Natural killer cell (primary cell): ENCODE data around the gene PLIN1. TPM values are rescaled to one million over a fixed set of nuclear protein-coding genes. Genes with fewer than 3 reads are reported as not detected.

Experiments used
- ATAC-seq, 3 donors: fragments of 150-1000 bp in 2 of 3; fragments of 200-7000 bp in 1 of 3; cut with Tn5 transposase; 1 replicate in 1 of 3; 2 replicates in 2 of 3; pipeline ENCODE4 v1.10.0; 2021; ENCODE audit warnings: mild to moderate bottlenecking in 2 of 3, moderate library complexity in 2 of 3
- DNase-seq, 2 donors: peaks; one replicate each; pipeline versions ENCODE4 v3.0.0 to v3.0.0-alpha.2; 2013 to 2021; ENCODE audit warnings: mixed read lengths in 1 of 2
- H3K27ac ChIP-seq: one replicate; pipeline ENCODE4 v1.5.1; 2013; ENCODE audit warnings: mild to moderate bottlenecking, low read length
- H3K27me3 ChIP-seq: one replicate; pipeline ENCODE4 v1.6.1; 2013; ENCODE audit warnings: low read length; ENCODE audit not compliant: control insufficient read depth, insufficient read depth
- H3K36me3 ChIP-seq: one replicate; pipeline ENCODE4 v1.6.1; 2013; ENCODE audit warnings: low read length; ENCODE audit not compliant: control insufficient read depth, insufficient read depth
- H3K4me1 ChIP-seq: one replicate; pipeline ENCODE4 v1.6.1; 2013; ENCODE audit warnings: low read length; ENCODE audit not compliant: control insufficient read depth, insufficient read depth
- H3K4me3 ChIP-seq: one replicate; pipeline ENCODE4 v1.5.1; 2013; ENCODE audit warnings: low read length
- H3K9me3 ChIP-seq: one replicate; pipeline ENCODE4 v1.6.1; 2013; ENCODE audit warnings: low read length; ENCODE audit not compliant: control insufficient read depth, insufficient read depth
- H3K27ac Mint-ChIP-seq, 2 donors: one replicate each; pipeline ENCODE4 v1.8.0; 2022; ENCODE audit warnings: mild to moderate bottlenecking in 2 of 2, mixed read lengths in 2 of 2, moderate library complexity in 1 of 2
- H3K27me3 Mint-ChIP-seq, 2 donors: one replicate each; pipeline ENCODE4 v1.8.0; 2022; ENCODE audit warnings: low read depth in 2 of 2, mixed read lengths in 2 of 2
- H3K36me3 Mint-ChIP-seq: one replicate; pipeline ENCODE4 v1.8.0; 2022; ENCODE audit warnings: mixed read lengths
- H3K4me1 Mint-ChIP-seq, 2 donors: one replicate each; pipeline ENCODE4 v1.8.0; 2022; ENCODE audit warnings: mixed read lengths in 2 of 2
- H3K4me3 Mint-ChIP-seq: one replicate; pipeline ENCODE4 v1.8.0; 2022; ENCODE audit warnings: mild to moderate bottlenecking, moderate library complexity, mixed read lengths
- H3K9me3 Mint-ChIP-seq, 2 donors: one replicate each; pipeline ENCODE4 v1.8.0; 2022; ENCODE audit warnings: mixed read lengths in 2 of 2
- CTCF ChIP-seq: fragments of 200-600 bp; IDR thresholded peaks from one replicate; pipeline ENCODE4 v1.8.0; 2022; ENCODE audit warnings: antibody characterized with exemption
- WGBS: methylation state at CpG from one replicate; pipeline ENCODE4 v1.1.7; 2013; ENCODE audit warnings: missing lambda C conversion rate; ENCODE audit not compliant: insufficient coverage; 5-methylcytosine and 5-hydroxymethylcytosine counted together
- intact Hi-C: fragments of 100-400 bp; cut with micrococcal nuclease; formaldehyde crosslinking; loops from one replicate; pipeline ENCODE4 v1.14.2; 2022
- total RNA-seq, 4 donors: library from RNA; stranded (reverse); fragments of 120-200 nt in 1 of 4; gene quantifications; one replicate each; pipeline versions ENCODE4 v1.2.3 to v1.2.4, GENCODE V29; 2013 to 2022

The PLIN1 gene
- total RNA-seq, 3 donors from 2014 or later (not counting 1 experiment from before 2014, with no cell fraction given), result 0.40 to 0.75 (median 0.66) TPM

- intact Hi-C loops, result no loop called here
- Histone ChIP-seq H3K4me3 (no peak overlapping the region), H3K27me3 (no peaks in the 10 kb centered on the region), H3K9me3 (no peaks in the 10 kb centered on the region), H3K4me1 (no peaks in the 10 kb centered on the region), H3K36me3 (no peaks in the 10 kb centered on the region), H3K27ac (no peak overlapping the region)
- 98% methylated on average over 9 of the region's 9 CpGs for WGBS
- no peak overlapping the region for H3K4me3 Mint-ChIP-seq
- no peak for TF ChIP-seq CTCF
- no peaks in the 10 kb centered on the region for H3K4me1 Mint-ChIP-seq
- H3K9me3 Mint-ChIP-seq, result no peaks in the 10 kb centered on the region
- no peaks in the 10 kb centered on the region for H3K36me3 Mint-ChIP-seq
- H3K27ac Mint-ChIP-seq, result no peak overlapping the region
- H3K27me3 Mint-ChIP-seq, result no peaks in the 10 kb centered on the region
- no peak for ATAC-seq
- DNase-seq, result no peak
Measured at GRCh38 chr15:89625716-89626115, 53.5 kb downstream of the PLIN1 start.

GRCh38 chr15:89623165-89623564 is 56.0 kb downstream of the PLIN1 start:
- Mint-ChIP-seq H3K4me3 (no peak overlapping the region), H3K36me3 (no peaks in the 10 kb centered on the region), H3K4me1 (no peaks in the 10 kb centered on the region), H3K27me3 (no peaks in the 10 kb centered on the region), H3K27ac (no peak overlapping the region), H3K9me3 (no peaks in the 10 kb centered on the region)
- Histone ChIP-seq H3K27me3 (no peaks in the 10 kb centered on the region), H3K27ac (no peak overlapping the region), H3K4me1 (no peaks in the 10 kb centered on the region), H3K4me3 (no peak overlapping the region), H3K36me3 (no peaks in the 10 kb centered on the region), H3K9me3 (no peaks in the 10 kb centered on the region)
- 100% methylated on average over 1 of the region's 1 CpG for WGBS
- DNase-seq (no peak), ATAC-seq (no peak)
- intact Hi-C loops, result no loop called here
- TF ChIP-seq CTCF, result no peak

GRCh38 chr15:89621547-89621946 is 57.6 kb downstream of the PLIN1 start:
- no peaks in the 10 kb centered on the region for H3K36me3 Mint-ChIP-seq
- no peaks in the 10 kb centered on the region for H3K4me1 Mint-ChIP-seq
- Histone ChIP-seq H3K4me1 (no peaks in the 10 kb centered on the region), H3K9me3 (no peaks in the 10 kb centered on the region), H3K4me3 (no peak overlapping the region), H3K36me3 (no peaks in the 10 kb centered on the region), H3K27ac (no peak overlapping the region), H3K27me3 (no peaks in the 10 kb centered on the region)
- no peak overlapping the region for H3K27ac Mint-ChIP-seq
- TF ChIP-seq CTCF, result no peak
- 91% methylated on average over 4 of the region's 4 CpGs for WGBS
- intact Hi-C loops, result no loop called here
- DNase-seq (no peak), ATAC-seq (no peak)
- H3K27me3 Mint-ChIP-seq, result no peaks in the 10 kb centered on the region
- no peak overlapping the region for H3K4me3 Mint-ChIP-seq
- no peaks in the 10 kb centered on the region for H3K9me3 Mint-ChIP-seq

- Mint-ChIP-seq H3K27me3 (no peaks in the 10 kb centered on the region), H3K36me3 (peaks cover 11% of the 10 kb centered on the region), H3K27ac (no peak overlapping the region), H3K4me3 (no peak overlapping the region), H3K9me3 (peaks cover 4 to 10% of the 10 kb centered on the region in 2 donors), H3K4me1 (no peaks in the 10 kb centered on the region)
- H3K36me3 ChIP-seq, result no peaks in the 10 kb centered on the region
- no peak for TF ChIP-seq CTCF
- no peak overlapping the region for H3K27ac ChIP-seq
- H3K4me3 ChIP-seq, result no peak overlapping the region
- no peaks in the 10 kb centered on the region for H3K27me3 ChIP-seq
- WGBS, result 89% methylated on average over 4 of the region's 4 CpGs
- no peaks in the 10 kb centered on the region for H3K4me1 ChIP-seq
- intact Hi-C loops, result no loop called here
- ATAC-seq, result no peak
- H3K9me3 ChIP-seq, result peaks cover 3% of the 10 kb centered on the region
- no peak for DNase-seq
Measured at GRCh38 chr15:89616228-89616627, 62.9 kb downstream of the PLIN1 start.
